ENCODE data around the gene MORF4L1.

GRCh38 chr15:78915341-78916087, 42.8 kb downstream of the MORF4L1 start:
- TF ChIP-seq CTCF (IDR thresholded peaks at IDR 0.05): no peak
- no peak for TF ChIP-seq POLR2A (IDR thresholded peaks at IDR 0.05)

All from body of pancreas (tissue), 4 donors.